Measurements from ENCODE around the gene SOCS2.

DNA sequence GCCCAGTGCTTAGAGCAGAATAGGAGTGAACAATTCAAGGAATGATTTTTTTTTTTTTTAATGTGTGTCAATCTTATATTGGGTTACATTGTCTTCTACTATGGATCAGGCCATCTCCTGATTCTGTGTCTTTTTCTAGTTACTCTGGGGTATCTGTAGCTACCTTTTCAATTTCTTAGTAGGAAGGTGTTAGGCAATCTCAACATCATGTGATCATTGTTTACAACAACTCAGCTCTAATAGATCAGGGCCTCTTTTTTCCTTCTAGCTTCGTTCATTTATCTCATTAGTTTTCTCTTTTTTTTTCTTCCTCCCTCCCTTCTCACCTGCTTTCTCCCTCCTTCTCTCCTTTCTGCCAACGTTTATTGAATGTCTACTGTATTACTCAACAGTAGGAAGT, 8.9 kb downstream of the SOCS2 start:
- TF ChIP-seq, protein P1, sequence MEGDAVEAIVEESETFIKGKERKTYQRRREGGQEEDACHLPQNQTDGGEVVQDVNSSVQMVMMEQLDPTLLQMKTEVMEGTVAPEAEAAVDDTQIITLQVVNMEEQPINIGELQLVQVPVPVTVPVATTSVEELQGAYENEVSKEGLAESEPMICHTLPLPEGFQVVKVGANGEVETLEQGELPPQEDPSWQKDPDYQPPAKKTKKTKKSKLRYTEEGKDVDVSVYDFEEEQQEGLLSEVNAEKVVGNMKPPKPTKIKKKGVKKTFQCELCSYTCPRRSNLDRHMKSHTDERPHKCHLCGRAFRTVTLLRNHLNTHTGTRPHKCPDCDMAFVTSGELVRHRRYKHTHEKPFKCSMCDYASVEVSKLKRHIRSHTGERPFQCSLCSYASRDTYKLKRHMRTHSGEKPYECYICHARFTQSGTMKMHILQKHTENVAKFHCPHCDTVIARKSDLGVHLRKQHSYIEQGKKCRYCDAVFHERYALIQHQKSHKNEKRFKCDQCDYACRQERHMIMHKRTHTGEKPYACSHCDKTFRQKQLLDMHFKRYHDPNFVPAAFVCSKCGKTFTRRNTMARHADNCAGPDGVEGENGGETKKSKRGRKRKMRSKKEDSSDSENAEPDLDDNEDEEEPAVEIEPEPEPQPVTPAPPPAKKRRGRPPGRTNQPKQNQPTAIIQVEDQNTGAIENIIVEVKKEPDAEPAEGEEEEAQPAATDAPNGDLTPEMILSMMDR (IDR thresholded peaks at IDR 0.05 in 8 of 11, conservative IDR thresholded peaks at IDR 0.05 in 3 of 11), result no peak
- TF ChIP-seq POLR2A (IDR thresholded peaks at IDR 0.05) (no peak), POLR2AphosphoS5 (IDR thresholded peaks at IDR 0.05) (no peak)

All from spleen (tissue), 7 donors.